GM18873 (cell line): ENCODE measurements around the gene KCNQ1.

ENCODE experiments used
- ATAC-seq: cut with Tn5 transposase; IDR thresholded peaks from one replicate; pipeline ENCODE4 v1.9.1; 2021; ENCODE audit warnings: mild to moderate bottlenecking, moderate library complexity, moderate number of reproducible peaks; ENCODE audit not compliant: unreplicated experiment, low FRiP score

The KCNQ1 gene

GRCh38 chr11:2881076-2881980, 436.5 kb downstream of the KCNQ1 start:
- no peak for ATAC-seq

DNA sequence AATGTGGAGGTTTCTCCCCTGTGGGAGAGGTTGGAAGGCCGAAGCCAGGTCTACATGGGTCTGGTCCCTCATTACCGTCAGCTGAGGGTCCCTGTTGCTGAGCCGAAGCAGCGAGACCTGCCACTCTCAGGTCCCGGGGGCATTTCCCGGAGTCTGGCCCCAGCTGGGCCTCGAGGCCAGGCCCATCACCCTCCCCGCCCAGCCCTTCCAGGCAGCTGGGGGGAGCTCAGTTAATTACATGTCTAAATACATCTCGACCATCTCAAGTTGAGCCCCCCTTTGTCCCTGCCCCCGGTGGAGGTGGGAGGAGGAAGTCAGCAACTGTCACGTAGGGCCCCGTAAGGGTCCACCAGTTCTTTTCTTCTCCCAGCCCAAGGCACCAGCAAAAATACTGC, 437.2 kb downstream of the KCNQ1 start:
- ATAC-seq, result no peak

GRCh38 chr11:2882396-2883110, 437.7 kb downstream of the KCNQ1 start:
- no peak for ATAC-seq

- no peak for ATAC-seq
Measured at GRCh38 chr11:2883640-2883978, 438.8 kb downstream of the KCNQ1 start.

DNA sequence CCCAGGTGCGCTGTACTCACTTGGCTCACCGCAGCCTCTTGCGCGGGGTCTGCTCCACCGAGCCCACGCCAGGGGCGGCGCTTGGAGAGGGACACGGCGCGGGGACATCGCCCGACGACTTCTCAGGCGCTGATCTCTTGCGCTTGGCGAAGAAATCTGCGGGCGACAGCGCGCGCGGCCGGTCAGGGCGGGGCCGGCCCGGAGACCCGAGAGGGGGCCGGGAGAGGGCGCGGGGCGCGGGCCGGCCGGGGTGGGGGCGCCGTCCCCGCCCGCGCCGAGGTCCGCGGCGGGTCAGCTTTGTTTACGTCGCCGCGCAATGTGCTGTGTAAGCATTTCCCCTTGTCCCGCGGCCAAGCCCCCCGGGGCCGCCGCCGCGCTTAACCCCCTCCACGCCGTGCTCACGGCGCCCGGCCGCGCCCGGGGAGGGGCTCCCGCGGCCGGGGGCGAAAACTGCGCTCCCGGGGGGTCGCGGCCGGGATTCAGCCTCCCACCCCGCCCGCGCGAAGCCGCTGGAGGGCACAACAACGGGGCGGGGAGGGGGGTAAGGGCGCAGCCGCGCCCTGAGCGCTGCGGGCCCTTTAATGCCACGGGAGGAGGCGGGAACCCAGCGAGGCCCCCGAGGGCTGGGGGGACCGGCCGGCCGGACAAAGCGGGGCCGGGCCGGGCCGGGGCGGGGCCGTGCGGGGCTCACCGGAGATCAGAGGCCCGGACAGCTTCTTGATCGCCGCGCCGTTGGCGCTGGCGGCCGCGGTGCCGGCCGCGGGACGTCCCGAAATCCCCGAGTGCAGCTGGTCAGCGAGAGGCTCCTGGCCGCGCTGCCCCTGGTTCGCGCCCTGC, 439.4 kb downstream of the KCNQ1 start:
- no peak for ATAC-seq

DNA sequence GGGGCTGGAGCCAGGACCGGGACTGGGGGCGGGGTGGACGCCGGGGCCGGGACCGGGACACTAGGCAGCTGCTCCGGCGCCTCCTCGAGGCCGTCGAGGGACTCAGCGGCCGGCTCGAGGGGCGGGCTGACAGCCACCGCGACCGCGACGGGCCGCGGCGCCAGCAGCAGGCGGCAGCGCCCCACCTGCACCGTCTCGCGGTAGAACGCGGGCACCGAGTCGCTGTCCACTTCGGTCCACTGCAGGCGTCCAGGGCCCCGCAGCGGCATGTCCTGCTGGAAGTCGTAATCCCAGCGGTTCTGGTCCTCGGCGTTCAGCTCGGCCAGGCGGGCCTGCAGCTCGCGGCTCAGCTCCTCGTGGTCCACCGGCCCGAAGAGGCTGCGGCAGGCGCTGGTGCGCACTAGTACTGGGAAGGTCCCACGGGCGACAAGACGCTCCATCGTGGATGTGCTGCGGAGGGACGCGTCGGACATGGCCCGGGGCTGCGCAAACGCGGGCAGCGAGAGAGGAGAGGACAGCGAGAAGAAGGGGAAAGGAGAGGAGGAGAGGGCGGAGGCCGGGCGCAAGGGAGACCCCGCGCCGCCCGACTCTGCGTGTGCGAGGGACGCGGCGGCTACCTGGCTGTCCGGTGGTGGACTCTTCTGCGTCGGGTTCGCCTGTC, 440.3 kb downstream of the KCNQ1 start:
- ATAC-seq, result no peak

DNA sequence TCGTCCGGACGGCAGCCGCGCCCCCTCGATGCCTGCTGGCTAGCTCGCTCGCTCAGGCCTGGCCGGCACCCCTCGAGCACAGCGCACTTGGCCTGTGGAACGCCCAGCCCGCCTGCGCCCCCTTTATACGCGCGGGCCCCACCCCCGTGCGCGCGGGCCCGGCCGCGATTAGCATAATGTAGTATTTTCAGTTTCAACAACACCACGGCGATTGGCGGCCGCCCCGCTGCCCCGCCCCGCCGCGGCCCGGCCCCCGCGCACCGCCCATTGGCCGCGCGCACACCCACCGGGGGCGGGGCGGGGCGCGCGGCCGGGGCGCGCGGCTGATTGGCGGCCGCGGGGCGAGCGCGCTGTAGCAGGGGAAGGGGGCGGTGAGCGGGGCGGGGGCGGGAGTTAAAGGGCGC, 440.9 kb downstream of the KCNQ1 start, which contains the start of gene CDKN1C:
CDKN1C (minus strand) TSS at position 98 of the 404 bp plus-strand sequence. CDS start 319 bp downstream, outside the sequence.
- ATAC-seq, result peak; percentile 42

- no peak for ATAC-seq
Measured at GRCh38 chr11:2886191-2886894, 441.5 kb downstream of the KCNQ1 start.

DNA sequence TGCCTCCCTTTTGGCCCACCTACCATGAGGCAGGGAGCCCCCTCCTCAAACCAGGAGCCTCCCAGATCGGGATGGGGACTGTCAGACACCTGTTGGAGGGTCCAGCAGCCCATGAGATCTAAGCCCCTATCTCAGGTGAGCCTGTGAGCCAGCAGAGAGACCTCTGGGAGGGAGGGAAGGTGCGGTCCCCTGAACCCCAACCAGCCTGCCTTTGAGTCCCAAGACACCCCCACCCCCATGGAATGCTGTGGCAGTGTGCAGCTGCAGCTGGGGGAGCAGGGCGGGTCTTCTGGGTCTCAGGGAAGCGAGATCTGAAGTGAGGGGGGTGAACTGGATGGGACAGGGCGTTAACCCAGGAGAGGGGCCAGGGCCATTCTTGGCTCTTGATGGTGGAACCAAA, 442.1 kb downstream of the KCNQ1 start:
- ATAC-seq, result no peak

GRCh38 chr11:2887515-2888195, 442.8 kb downstream of the KCNQ1 start:
- ATAC-seq, result no peak

- ATAC-seq, result peak; percentile 46
Measured at GRCh38 chr11:2888266-2888968, 443.6 kb downstream of the KCNQ1 start.

DNA sequence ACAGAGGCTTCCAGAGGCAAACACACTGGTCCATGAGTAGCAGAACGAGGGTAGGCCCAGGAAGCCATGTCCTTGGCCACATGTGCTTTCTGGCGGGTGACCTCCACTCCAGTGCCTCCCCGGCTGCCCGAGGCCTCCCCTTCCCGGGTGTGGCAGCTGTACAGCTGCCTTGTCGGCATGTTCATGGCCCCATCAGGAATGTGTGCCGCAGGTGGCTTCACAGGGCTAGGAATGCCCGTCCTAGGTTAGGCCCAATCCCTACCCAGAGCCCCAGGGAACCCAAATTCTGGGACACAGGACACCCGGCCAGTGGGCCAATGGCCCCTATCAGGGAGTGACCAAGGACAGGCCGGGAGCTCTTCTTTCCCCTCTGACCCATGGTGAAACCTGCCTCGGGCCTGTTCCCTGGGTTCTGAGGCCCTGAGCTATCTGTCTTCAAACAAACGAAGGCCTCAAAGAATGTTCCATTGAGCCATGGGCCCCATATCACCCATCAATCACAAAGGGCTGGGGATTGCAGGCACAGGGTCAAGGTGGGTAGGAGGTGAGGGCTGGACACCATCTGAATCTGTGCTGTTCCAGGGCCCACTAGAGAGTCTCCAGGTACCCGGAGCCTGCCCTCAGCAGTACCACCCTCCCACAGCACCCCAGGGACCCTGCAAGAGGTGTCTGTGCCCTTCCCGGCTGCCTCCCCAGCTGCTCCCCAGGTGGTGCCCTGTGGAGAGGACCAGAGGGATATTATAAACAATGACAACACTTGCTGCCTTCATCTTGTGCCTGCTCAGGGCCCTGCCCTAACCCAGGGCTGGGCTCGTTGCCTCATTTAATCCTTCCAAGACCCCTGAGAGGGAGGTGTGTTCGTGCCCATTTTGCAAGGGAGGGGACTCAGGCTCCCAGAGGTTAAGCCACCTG, 444.8 kb downstream of the KCNQ1 start:
- no peak for ATAC-seq

- ATAC-seq, result no peak
Measured at GRCh38 chr11:2890466-2891294, 445.9 kb downstream of the KCNQ1 start.

DNA sequence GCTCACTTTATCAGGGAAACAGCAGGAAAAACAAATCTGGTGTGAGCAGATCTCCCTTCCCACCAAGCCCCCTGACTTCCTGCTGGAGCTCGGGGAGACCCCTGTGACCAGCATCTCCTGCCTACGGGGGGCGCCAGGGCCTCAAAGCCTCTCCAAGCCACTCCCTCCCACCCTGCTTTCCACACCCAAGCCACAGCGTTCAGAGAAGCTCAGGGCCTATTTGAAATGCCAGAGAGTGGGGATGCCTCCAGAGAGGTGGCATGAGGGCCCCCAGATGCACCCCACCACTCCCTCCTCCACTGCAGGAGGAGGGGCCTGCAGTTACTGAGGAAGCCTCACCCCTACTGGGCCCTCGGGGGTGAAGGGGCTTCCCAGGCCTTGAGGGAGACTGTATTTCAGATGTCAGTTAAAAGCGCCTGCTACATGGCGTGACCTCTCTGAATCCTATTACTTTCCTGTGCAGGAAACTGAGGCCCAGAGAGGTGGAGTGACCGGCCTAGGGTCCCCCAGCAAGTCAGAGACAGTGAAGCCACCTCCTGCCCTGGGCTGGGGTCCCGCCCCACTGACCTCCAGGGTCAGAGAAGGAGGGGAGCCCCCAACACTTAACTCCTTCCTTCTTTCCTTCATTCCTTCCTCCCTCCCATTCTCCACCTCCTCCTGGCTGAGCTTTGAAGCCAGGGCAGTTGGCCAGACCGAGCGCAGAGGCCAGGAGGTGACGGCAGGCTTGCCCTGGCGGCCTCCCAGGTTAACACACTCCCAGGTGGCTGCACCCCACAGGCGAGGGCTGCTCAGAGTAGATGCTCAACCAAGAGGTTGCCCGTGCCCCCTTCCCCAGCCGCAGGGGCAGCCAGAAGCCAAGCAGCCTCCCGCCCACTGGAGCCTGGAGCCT, 446.8 kb downstream of the KCNQ1 start:
- no peak for ATAC-seq

DNA sequence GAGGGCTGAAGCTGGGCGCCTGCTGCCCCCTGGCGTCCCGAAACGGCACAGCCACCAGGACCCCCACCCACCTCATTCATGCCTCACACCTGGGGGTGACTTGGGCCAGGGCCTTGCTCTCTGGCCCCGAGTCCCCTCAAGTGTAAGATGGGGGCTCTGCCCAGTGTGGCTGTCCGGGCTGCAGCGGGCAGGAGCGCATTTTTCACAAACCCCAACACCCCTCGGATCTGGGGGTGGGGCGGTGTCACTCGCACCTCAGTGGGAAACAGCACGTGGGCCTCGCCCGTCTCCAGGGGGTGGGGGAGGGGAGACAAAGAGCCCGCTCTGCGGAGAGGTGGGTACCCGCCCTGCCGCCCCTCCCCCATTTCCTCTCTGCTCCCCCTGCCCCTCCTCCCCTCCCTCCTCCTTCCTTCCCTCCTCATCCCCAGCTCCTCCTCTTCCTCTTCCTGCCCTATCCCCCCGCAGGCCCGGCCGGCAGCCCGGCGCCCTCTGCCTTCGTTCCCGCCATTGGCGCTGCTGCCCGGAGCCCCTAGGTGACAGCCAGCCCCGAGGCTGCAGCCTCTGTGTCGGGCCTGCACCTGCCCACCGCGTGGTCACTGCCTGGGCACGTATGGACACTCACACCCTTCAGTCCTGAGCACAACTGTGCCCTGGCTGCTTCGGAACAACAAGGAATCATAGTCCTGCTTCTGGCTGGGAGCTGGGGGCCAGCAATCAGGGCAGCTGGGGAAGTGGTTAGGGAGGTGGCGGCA, 447.6 kb downstream of the KCNQ1 start:
- no peak for ATAC-seq
